Cerebellar nuclear complex (tissue), 1 donor: ENCODE data around the gene HEATR1.

Source experiments
- DNase-seq, 2 experiments: peaks; one replicate each; lab custom pipeline; 2025; lab: John Stamatoyannopoulos, UW

HEATR1 gene

GRCh38 chr1:236541710-236542109 is 62.6 kb downstream of the HEATR1 start:
- no peak for DNase-seq

- no peak for DNase-seq
Measured at GRCh38 chr1:236540813-236541465, 63.4 kb downstream of the HEATR1 start.

- DNase-seq, result no peak
Measured at GRCh38 chr1:236536540-236536939, 67.8 kb downstream of the HEATR1 start.

- DNase-seq, result no peak
Measured at GRCh38 chr1:236535662-236536161, 68.6 kb downstream of the HEATR1 start.

GRCh38 chr1:236535190-236535589 is 69.1 kb downstream of the HEATR1 start:
- no peak for DNase-seq

GRCh38 chr1:236534151-236534651 is 70.1 kb downstream of the HEATR1 start:
- no peak for DNase-seq

- DNase-seq, result no peak
Measured at GRCh38 chr1:236532850-236533249, 71.5 kb downstream of the HEATR1 start.

- no peak for DNase-seq
Measured at GRCh38 chr1:236530959-236531358, 73.4 kb downstream of the HEATR1 start.

GRCh38 chr1:236530286-236530685 is 74.0 kb downstream of the HEATR1 start:
- DNase-seq, result no peak

- DNase-seq, result no peak
Measured at GRCh38 chr1:236526079-236526478, 78.2 kb downstream of the HEATR1 start.

- no peak for DNase-seq
Measured at GRCh38 chr1:236524895-236525184, 79.5 kb downstream of the HEATR1 start.

GRCh38 chr1:236524142-236524894 is 80.0 kb downstream of the HEATR1 start:
- DNase-seq, result peak in 1 of 2 experiments; percentile 9

GRCh38 chr1:236523704-236524141 is 80.6 kb downstream of the HEATR1 start, which contains the start of gene LGALS8:
Gene LGALS8 (plus strand): TSS chr1:236523982. CDS start chr1:236526071, 2,089 bp downstream.
- peak in 1 of 2 experiments; percentile 41 for DNase-seq

GRCh38 chr1:236522937-236523703 is 81.2 kb downstream of the HEATR1 start:
- no peak for DNase-seq

- no peak for DNase-seq
Measured at GRCh38 chr1:236520445-236521005, 83.8 kb downstream of the HEATR1 start.

- no peak for DNase-seq
Measured at GRCh38 chr1:236518322-236518721, 86.0 kb downstream of the HEATR1 start.

- no peak for DNase-seq
Measured at GRCh38 chr1:236516929-236517704, 87.2 kb downstream of the HEATR1 start.

- no peak for DNase-seq
Measured at GRCh38 chr1:236515443-236515958, 88.8 kb downstream of the HEATR1 start.

- no peak for DNase-seq
Measured at GRCh38 chr1:236514703-236515442, 89.4 kb downstream of the HEATR1 start.

GRCh38 chr1:236511735-236512418 is 92.4 kb downstream of the HEATR1 start:
- no peak for DNase-seq
